Keratinocyte (primary cell): ENCODE measurements around the gene METTL3. TPM values are rescaled to one million over a fixed set of nuclear protein-coding genes. Genes with fewer than 3 reads are reported as not detected.

Source experiments
- DNase-seq: peaks from one replicate; pipeline ENCODE4 v3.0.0-alpha.2; 2011; ENCODE audit warnings: low read depth, missing footprints, low spot score
- FAIRE-seq: peaks from 2 replicates; lab custom pipeline; 2011; peaks lifted over from hg19 to GRCh38; lab: Jason Lieb, UNC
- H2AFZ ChIP-seq: 2 replicates; pipeline ENCODE4 v1.6.0; 2012; ENCODE audit warnings: low read length, control low read depth, inconsistent platforms; ENCODE audit not compliant: control insufficient read depth
- H3K27ac ChIP-seq: 2 replicates; pipeline ENCODE4 v1.5.1; 2011; ENCODE audit warnings: low read length; ENCODE audit not compliant: control insufficient read depth, insufficient read depth
- H3K27me3 ChIP-seq: 3 replicates; pipeline ENCODE4 v1.6.0; 2011; ENCODE audit warnings: low read length; ENCODE audit not compliant: control insufficient read depth, insufficient read depth; ENCODE audit errors: extremely low read depth
- H3K36me3 ChIP-seq, 2 experiments: 2 replicates in 1 of 2; 3 replicates in 1 of 2; pipeline ENCODE4 v1.5.1; 2011; ENCODE audit warnings: low read length in 2 of 2, mild to moderate bottlenecking in 1 of 2; ENCODE audit not compliant: control insufficient read depth in 2 of 2, insufficient read depth in 2 of 2; ENCODE audit errors: extremely low read depth in 1 of 2
- H3K4me1 ChIP-seq: 3 replicates; pipeline ENCODE4 v1.5.1; 2011; ENCODE audit warnings: low read length; ENCODE audit not compliant: control insufficient read depth, insufficient read depth; ENCODE audit errors: extremely low read depth
- H3K4me2 ChIP-seq: 3 replicates; pipeline ENCODE4 v1.6.0; 2011; ENCODE audit warnings: low read depth, low read length; ENCODE audit not compliant: control insufficient read depth, insufficient read depth; ENCODE audit errors: extremely low read depth
- H3K4me3 ChIP-seq, 3 experiments: fragments of 200-600 bp in 1 of 3; sonication (generic) in 1 of 3; 2 replicates in 2 of 3; 3 replicates in 1 of 3; pipeline ENCODE4 v1.5.1; 2011 to 2016; ENCODE audit warnings: low read length in 3 of 3, mild to moderate bottlenecking in 3 of 3, control low read depth in 2 of 3, inconsistent platforms in 1 of 3, low read depth in 1 of 3, mixed read lengths in 1 of 3, mixed run types in 1 of 3, moderate library complexity in 1 of 3; ENCODE audit not compliant: control insufficient read depth in 2 of 3, insufficient read depth in 2 of 3; ENCODE audit errors: extremely low read depth in 1 of 3
- H3K79me2 ChIP-seq: 2 replicates; pipeline ENCODE4 v1.6.0; 2012; ENCODE audit warnings: low read length; ENCODE audit not compliant: control insufficient read depth, insufficient read depth
- H3K9ac ChIP-seq: 3 replicates; pipeline ENCODE4 v1.6.0; 2011; ENCODE audit warnings: low read length; ENCODE audit not compliant: control insufficient read depth, insufficient read depth; ENCODE audit errors: extremely low read depth
- H3K9me1 ChIP-seq: 3 replicates; pipeline ENCODE4 v1.6.0; 2011; ENCODE audit warnings: low read length; ENCODE audit not compliant: control insufficient read depth, insufficient read depth; ENCODE audit errors: extremely low read depth
- H3K9me3 ChIP-seq: 2 replicates; pipeline ENCODE4 v1.5.1; 2012; ENCODE audit warnings: low read depth, low read length; ENCODE audit not compliant: control insufficient read depth
- H4K20me1 ChIP-seq: 3 replicates; pipeline ENCODE4 v1.6.0; 2011; ENCODE audit warnings: low read length; ENCODE audit not compliant: control insufficient read depth, insufficient read depth; ENCODE audit errors: extremely low read depth
- CTCF ChIP-seq, 3 experiments: IDR thresholded peaks in 1 of 3; conservative IDR thresholded peaks in 1 of 3; optimal IDR thresholded peaks in 1 of 3; 2 replicates in 2 of 3; 3 replicates in 1 of 3; pipeline versions ENCODE3 to v1.5.1; 2011; ENCODE audit warnings: low read length in 3 of 3, mild to moderate bottlenecking in 3 of 3, moderate library complexity in 2 of 3, control low read depth in 1 of 3, inconsistent platforms in 1 of 3; ENCODE audit not compliant: insufficient read depth in 2 of 3; ENCODE audit errors: extremely low read depth in 1 of 3
- EZH2 ChIP-seq: IDR thresholded peaks from one replicate; pipeline ENCODE4 v1.6.1; 2012; ENCODE audit warnings: inconsistent platforms, mild to moderate bottlenecking, low read length, moderate library complexity
- dilution Hi-C: fragments of 300-500 bp; cut with MboI; formaldehyde crosslinking; loops from one replicate; pipeline ENCODE4 v1.7.0; 2020; ENCODE audit warnings: low sequenced_read_pairs; ENCODE audit not compliant: extremely low pct_ligation_motif_present
- polyA plus RNA-seq, 5 experiments: library from polyadenylated mRNA; depleted of rRNA in 3 of 5; stranded (reverse) in 3 of 5; stranded (forward) in 1 of 5; unstranded in 1 of 5; fragments of >200 nt; gene quantifications; 1 replicate in 1 of 5; 2 replicates in 3 of 5; 3 replicates in 1 of 5; pipeline versions ENCODE4 v1.2.1 to v1.2.3, GENCODE V29; 2011 to 2012; ENCODE audit warnings: missing spikeins in 2 of 5, low read depth in 1 of 5, low replicate concordance in 1 of 5

Gene METTL3
- polyA plus RNA-seq, 1 donor (not counting 4 experiments of a cell fraction or from before 2014, with no cell fraction given) = 99.7 TPM

- FAIRE-seq (no peak), DNase-seq (no peak)
- TF ChIP-seq CTCF (optimal IDR thresholded peaks at IDR 0.05 in 1 of 3, IDR thresholded peaks at IDR 0.05 in 1 of 3, conservative IDR thresholded peaks at IDR 0.05 in 1 of 3; ENCODE audit: extremely low read depth in 1 of 3, insufficient read depth in 2 of 3, low read length in 3 of 3) (no peak), EZH2 (no peak)
- H3K4me3 ChIP-seq = no peak overlapping the region
- peaks cover 5% of the 10 kb centered on the region for H3K4me1 ChIP-seq
- no peaks in the 10 kb centered on the region for H3K79me2 ChIP-seq
- no peaks in the 10 kb centered on the region for H3K9me3 ChIP-seq
- H3K27ac ChIP-seq = no peak overlapping the region
- no peaks in the 10 kb centered on the region for H3K36me3 ChIP-seq
- H3K9me1 ChIP-seq = no peaks in the 10 kb centered on the region
- dilution Hi-C loops = no loop called here
- no peak overlapping the region for H2AFZ ChIP-seq
- no peaks in the 10 kb centered on the region for H4K20me1 ChIP-seq
- no peak overlapping the region for H3K9ac ChIP-seq
- H3K4me2 ChIP-seq = no peak overlapping the region
- H3K27me3 ChIP-seq = no peaks in the 10 kb centered on the region
These were observed 18.4 kb upstream of the METTL3 start for GRCh38 chr14:21529515-21529914.

- no peak overlapping the region for H3K4me3 ChIP-seq
- no peaks in the 10 kb centered on the region for H3K36me3 ChIP-seq
- dilution Hi-C loops = no loop called here
- no peaks in the 10 kb centered on the region for H3K79me2 ChIP-seq
- no peak overlapping the region for H3K4me2 ChIP-seq
- FAIRE-seq = no peak
- H3K9me3 ChIP-seq = no peaks in the 10 kb centered on the region
- no peak for DNase-seq
- no peaks in the 10 kb centered on the region for H4K20me1 ChIP-seq
- H3K9me1 ChIP-seq = no peaks in the 10 kb centered on the region
- peaks cover 5% of the 10 kb centered on the region for H3K4me1 ChIP-seq
- TF ChIP-seq EZH2 (no peak), CTCF (optimal IDR thresholded peaks at IDR 0.05 in 1 of 3, IDR thresholded peaks at IDR 0.05 in 1 of 3, conservative IDR thresholded peaks at IDR 0.05 in 1 of 3; ENCODE audit: extremely low read depth in 1 of 3, insufficient read depth in 2 of 3, low read length in 3 of 3) (no peak)
- H2AFZ ChIP-seq = no peak overlapping the region
- H3K27me3 ChIP-seq = no peaks in the 10 kb centered on the region
- no peak overlapping the region for H3K27ac ChIP-seq
- H3K9ac ChIP-seq = no peak overlapping the region
These were observed 17.5 kb upstream of the METTL3 start for GRCh38 chr14:21528381-21529348.
